IMR-90 (cell line): ENCODE measurements around the gene IFI27L2. TPM values are rescaled to one million over a fixed set of nuclear protein-coding genes. Genes with fewer than 3 reads are reported as not detected.

ENCODE experiments used
- polyA plus RNA-seq, 3 experiments: library from polyadenylated mRNA; depleted of rRNA; stranded (reverse); fragments of >200 nt; gene quantifications; 2 replicates each; pipeline ENCODE4 v1.2.3, GENCODE V29; 2012; ENCODE audit warnings: low replicate concordance in 1 of 3
- total RNA-seq: library from RNA; depleted of rRNA; stranded (reverse); fragments of >200 nt; gene quantifications from 2 replicates; pipeline ENCODE4 v1.2.3, GENCODE V29; 2012; rRNA removed

IFI27L2 gene
- total and polyA plus RNA-seq, 2 of the 4 experiments (the other 2 are of a cell fraction): 43.0 to 187 TPM

Other genes with a start within 250 kb of the IFI27L2 start
- gene FAM181A, start 202.3 kb downstream of the IFI27L2 start, total RNA-seq: not detected in 2 replicates
- not detected in 2 replicates for gene FAM181A, start 202.3 kb downstream of the IFI27L2 start, polyA plus RNA-seq (2012; rRNA removed)
- gene ASB2, start 153.0 kb downstream of the IFI27L2 start, total RNA-seq: 0.54 and 0.83 TPM in 2 replicates
- gene ASB2, start 153.0 kb downstream of the IFI27L2 start, polyA plus RNA-seq (2012; rRNA removed): 0.77 and 0.98 TPM in 2 replicates
- not detected in 2 replicates for gene CCDC197, start 132.3 kb downstream of the IFI27L2 start, total RNA-seq
- not detected in 2 replicates for gene CCDC197, start 132.3 kb downstream of the IFI27L2 start, polyA plus RNA-seq (2012; rRNA removed)
- gene OTUB2, start 103.3 kb downstream of the IFI27L2 start, total RNA-seq: 2.2 and 2.5 TPM in 2 replicates
- 1.0 and 1.1 TPM in 2 replicates for gene OTUB2, start 103.3 kb downstream of the IFI27L2 start, polyA plus RNA-seq (2012; rRNA removed)
- gene DDX24, start 48.4 kb downstream of the IFI27L2 start, total RNA-seq: 152 and 155 TPM in 2 replicates
- gene DDX24, start 48.4 kb downstream of the IFI27L2 start, polyA plus RNA-seq (2012; rRNA removed): 126 and 134 TPM in 2 replicates
- 10.8 and 13.3 TPM in 2 replicates for gene IFI27L1, start 48.3 kb downstream of the IFI27L2 start, total RNA-seq
- gene IFI27L1, start 48.3 kb downstream of the IFI27L2 start, polyA plus RNA-seq (2012; rRNA removed): 22.5 and 24.3 TPM in 2 replicates
- gene IFI27, start 18.9 kb downstream of the IFI27L2 start, total RNA-seq: under 0.01 TPM in 1 of 2 replicates, not detected in the other
- 0.60 and 1.2 TPM in 2 replicates for gene IFI27, start 18.9 kb downstream of the IFI27L2 start, polyA plus RNA-seq (2012; rRNA removed)
- gene PPP4R4, start 44.7 kb upstream of the IFI27L2 start, total RNA-seq: 0.36 and 0.56 TPM in 2 replicates
- gene PPP4R4, start 44.7 kb upstream of the IFI27L2 start, polyA plus RNA-seq (2012; rRNA removed): 0.13 and 0.17 TPM in 2 replicates
- not detected in 2 replicates for gene SERPINA10, start 163.7 kb upstream of the IFI27L2 start, total RNA-seq
- not detected in 2 replicates for gene SERPINA10, start 163.7 kb upstream of the IFI27L2 start, polyA plus RNA-seq (2012; rRNA removed)
- not detected in 2 replicates for gene SERPINA6, start 193.7 kb upstream of the IFI27L2 start, total RNA-seq
- gene SERPINA6, start 193.7 kb upstream of the IFI27L2 start, polyA plus RNA-seq (2012; rRNA removed): not detected in 2 replicates
- not detected in 2 replicates for gene SERPINA2, start 237.1 kb upstream of the IFI27L2 start, total RNA-seq
- not detected in 2 replicates for gene SERPINA2, start 237.1 kb upstream of the IFI27L2 start, polyA plus RNA-seq (2012; rRNA removed)